HEK293 (cell line): ENCODE results near the gene MYO1D.
A peak's percentile ranks its signal among the peaks of the same experiment; 100 is the strongest.

ENCODE experiments used
- CTCF ChIA-PET: fragments of 350-600 bp; formaldehyde crosslinking; extraction: SDS; loops from one replicate; lab custom pipeline; 2021; ENCODE audit warnings: antibody characterized with exemption; lab: Yijun Ruan, JAX
- POLR2A ChIA-PET: fragments of 300-600 bp; formaldehyde crosslinking; extraction: SDS; loops from one replicate; lab custom pipeline; 2020; ENCODE audit warnings: antibody characterized with exemption, inconsistent platforms; lab: Yijun Ruan, JAX
- H3K27ac ChIP-seq: fragments of 200-500 bp; sonication (Bioruptor generic); 2 replicates; pipeline ENCODE4 v1.5.1; 2014; ENCODE audit warnings: low read depth, low read length, control low read depth, inconsistent platforms; ENCODE audit errors: extremely low read depth
- H3K36me3 ChIP-seq, 2 experiments: fragments of 200-500 bp in 1 of 2; sonication (Bioruptor generic) in 1 of 2; 1 replicate in 1 of 2; 2 replicates in 1 of 2; pipeline ENCODE4 v1.5.1; 2014 to 2017; ENCODE audit warnings: inconsistent platforms in 2 of 2, low read length in 2 of 2; ENCODE audit not compliant: control insufficient read depth in 2 of 2, insufficient read depth in 1 of 2
- H3K4me1 ChIP-seq: fragments of 200-500 bp; sonication (Bioruptor generic); 2 replicates; pipeline ENCODE4 v1.5.1; 2014; ENCODE audit warnings: mild to moderate bottlenecking, low read length, inconsistent platforms; ENCODE audit not compliant: control insufficient read depth, insufficient read depth
- H3K4me3 ChIP-seq: 2 replicates; pipeline ENCODE4 v1.5.1; 2011; ENCODE audit warnings: low read depth, mild to moderate bottlenecking, control low read depth, low read length, moderate library complexity
- H3K9me3 ChIP-seq: fragments of 200-500 bp; sonication (Bioruptor generic); 2 replicates; pipeline ENCODE4 v1.5.1; 2014; ENCODE audit warnings: low read depth, low read length, inconsistent platforms; ENCODE audit not compliant: control insufficient read depth, insufficient read depth
- GLI4 ChIP-seq: fragments of 450-650 bp; formaldehyde crosslinking; IDR thresholded peaks from 2 replicates; pipeline ENCODE4 v1.5.1; 2016; ENCODE audit warnings: missing biosample characterization, missing genetic modification characterization
- GLIS1 ChIP-seq: fragments of 450-650 bp; formaldehyde crosslinking; IDR thresholded peaks from 2 replicates; pipeline ENCODE4 v1.5.1; 2016; ENCODE audit warnings: missing biosample characterization, missing genetic modification characterization
- INSM2 ChIP-seq: fragments of 450-650 bp; formaldehyde crosslinking; IDR thresholded peaks from 2 replicates; pipeline ENCODE4 v1.5.1; 2016; ENCODE audit warnings: missing biosample characterization, missing genetic modification characterization
- PATZ1 ChIP-seq: fragments of 450-650 bp; formaldehyde crosslinking; IDR thresholded peaks from 2 replicates; pipeline ENCODE4 v1.5.1; 2016; ENCODE audit warnings: missing biosample characterization, missing genetic modification characterization
- ZBTB11 ChIP-seq: fragments of 450-650 bp; formaldehyde crosslinking; conservative IDR thresholded peaks from 2 replicates; pipeline ENCODE4 v1.5.1; 2016; ENCODE audit warnings: low read depth, missing biosample characterization, missing genetic modification characterization
- ZBTB8A ChIP-seq: fragments of 450-650 bp; formaldehyde crosslinking; IDR thresholded peaks from 2 replicates; pipeline ENCODE4 v1.5.1; 2016; ENCODE audit warnings: missing biosample characterization, missing genetic modification characterization
- ZFP3 ChIP-seq: fragments of 450-650 bp; formaldehyde crosslinking; IDR thresholded peaks from 2 replicates; pipeline ENCODE4 v1.5.1; 2016; ENCODE audit warnings: low read depth, missing biosample characterization, missing genetic modification characterization
- ZIC2 ChIP-seq: fragments of 450-650 bp; formaldehyde crosslinking; IDR thresholded peaks from 2 replicates; pipeline ENCODE4 v1.5.1; 2016; ENCODE audit warnings: missing biosample characterization, missing genetic modification characterization
- ZNF112 ChIP-seq: fragments of 450-650 bp; formaldehyde crosslinking; IDR thresholded peaks from 2 replicates; pipeline ENCODE4 v1.5.0; 2017; ENCODE audit warnings: missing biosample characterization, missing genetic modification characterization
- ZNF114 ChIP-seq: fragments of 450-650 bp; formaldehyde crosslinking; IDR thresholded peaks from 2 replicates; pipeline ENCODE4 v1.5.0; 2017; ENCODE audit warnings: missing biosample characterization, missing genetic modification characterization
- ZNF133 ChIP-seq: fragments of 450-650 bp; formaldehyde crosslinking; IDR thresholded peaks from 2 replicates; pipeline ENCODE4 v1.5.1; 2016; ENCODE audit warnings: missing biosample characterization, missing genetic modification characterization
- ZNF140 ChIP-seq: fragments of 450-650 bp; formaldehyde crosslinking; IDR thresholded peaks from 2 replicates; pipeline ENCODE4 v1.5.1; 2016; ENCODE audit warnings: missing biosample characterization, missing genetic modification characterization
- ZNF223 ChIP-seq: fragments of 450-650 bp; formaldehyde crosslinking; IDR thresholded peaks from 2 replicates; pipeline ENCODE4 v1.5.1; 2016; ENCODE audit warnings: missing biosample characterization, missing genetic modification characterization
- ZNF423 ChIP-seq: fragments of 450-650 bp; formaldehyde crosslinking; IDR thresholded peaks from 2 replicates; pipeline ENCODE4 v1.5.1; 2016; ENCODE audit warnings: missing biosample characterization, missing genetic modification characterization
- ZNF600 ChIP-seq: fragments of 450-650 bp; formaldehyde crosslinking; IDR thresholded peaks from 2 replicates; pipeline ENCODE4 v1.5.1; 2016; ENCODE audit warnings: missing biosample characterization, missing genetic modification characterization
- ZNF76 ChIP-seq: fragments of 450-650 bp; formaldehyde crosslinking; IDR thresholded peaks from 2 replicates; pipeline ENCODE4; 2016; ENCODE audit warnings: low read depth, missing biosample characterization, missing genetic modification characterization, borderline replicate concordance
- ZNF768 ChIP-seq: fragments of 450-650 bp; formaldehyde crosslinking; IDR thresholded peaks from 2 replicates; pipeline ENCODE4 v1.5.1; 2018; ENCODE audit warnings: missing biosample characterization, mild to moderate bottlenecking, missing genetic modification characterization
- TF ChIP-seq, protein P1 (sequence below): fragments of 450-650 bp; formaldehyde crosslinking; IDR thresholded peaks from 2 replicates; pipeline ENCODE4 v1.5.1; 2016; ENCODE audit warnings: missing biosample characterization, missing genetic modification characterization, low read depth
- TF ChIP-seq, protein P2 (sequence below): fragments of 450-650 bp; formaldehyde crosslinking; IDR thresholded peaks from 2 replicates; pipeline ENCODE4 v1.5.1; 2016; ENCODE audit warnings: missing biosample characterization, missing genetic modification characterization, low read depth

MYO1D gene

GRCh38 chr17:32529604-32530003 is 347.3 kb downstream of the MYO1D start:
- Histone ChIP-seq H3K4me3 (no peak overlapping the region), H3K4me1 (no peaks in the 10 kb centered on the region), H3K9me3 (no peaks in the 10 kb centered on the region)

More at GRCh38 chr17:32529604-32530003, 347.3 kb downstream of the MYO1D start:
- CTCF ChIA-PET = no interaction called here
- Histone ChIP-seq H3K36me3 (no peaks in the 10 kb centered on the region), H3K27ac (no peak overlapping the region)
- POLR2A ChIA-PET = no interaction called here
- TF ChIP-seq GLIS1 (tag by site-specific recombination) = peak; percentile 97
- TF ChIP-seq, protein P1, sequence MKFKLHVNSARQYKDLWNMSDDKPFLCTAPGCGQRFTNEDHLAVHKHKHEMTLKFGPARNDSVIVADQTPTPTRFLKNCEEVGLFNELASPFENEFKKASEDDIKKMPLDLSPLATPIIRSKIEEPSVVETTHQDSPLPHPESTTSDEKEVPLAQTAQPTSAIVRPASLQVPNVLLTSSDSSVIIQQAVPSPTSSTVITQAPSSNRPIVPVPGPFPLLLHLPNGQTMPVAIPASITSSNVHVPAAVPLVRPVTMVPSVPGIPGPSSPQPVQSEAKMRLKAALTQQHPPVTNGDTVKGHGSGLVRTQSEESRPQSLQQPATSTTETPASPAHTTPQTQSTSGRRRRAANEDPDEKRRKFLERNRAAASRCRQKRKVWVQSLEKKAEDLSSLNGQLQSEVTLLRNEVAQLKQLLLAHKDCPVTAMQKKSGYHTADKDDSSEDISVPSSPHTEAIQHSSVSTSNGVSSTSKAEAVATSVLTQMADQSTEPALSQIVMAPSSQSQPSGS = no peak
- TF ChIP-seq ZNF223 (tag by site-specific recombination) = no peak
- TF ChIP-seq ZNF600 (tag by site-specific recombination) = no peak
- TF ChIP-seq ZNF423 = peak; percentile 82
- no peak for TF ChIP-seq GLI4 (tag by site-specific recombination)
- TF ChIP-seq ZNF114 (tag by site-specific recombination) = no peak
- TF ChIP-seq ZIC2 = peak; percentile 89
- no peak for TF ChIP-seq ZNF768 (tag by site-specific recombination)
- TF ChIP-seq PATZ1 (tag by site-specific recombination) = no peak
- no peak for TF ChIP-seq ZBTB8A
- no peak for TF ChIP-seq INSM2 (tag by site-specific recombination)
- no peak for TF ChIP-seq ZNF76 (tag by site-specific recombination)
- TF ChIP-seq ZNF133 (tag by site-specific recombination) = no peak
- TF ChIP-seq ZNF140 (tag by site-specific recombination) = no peak
- TF ChIP-seq ZFP3 (tag by site-specific recombination) = no peak
- TF ChIP-seq ZBTB11 = no peak
- TF ChIP-seq, protein P2, sequence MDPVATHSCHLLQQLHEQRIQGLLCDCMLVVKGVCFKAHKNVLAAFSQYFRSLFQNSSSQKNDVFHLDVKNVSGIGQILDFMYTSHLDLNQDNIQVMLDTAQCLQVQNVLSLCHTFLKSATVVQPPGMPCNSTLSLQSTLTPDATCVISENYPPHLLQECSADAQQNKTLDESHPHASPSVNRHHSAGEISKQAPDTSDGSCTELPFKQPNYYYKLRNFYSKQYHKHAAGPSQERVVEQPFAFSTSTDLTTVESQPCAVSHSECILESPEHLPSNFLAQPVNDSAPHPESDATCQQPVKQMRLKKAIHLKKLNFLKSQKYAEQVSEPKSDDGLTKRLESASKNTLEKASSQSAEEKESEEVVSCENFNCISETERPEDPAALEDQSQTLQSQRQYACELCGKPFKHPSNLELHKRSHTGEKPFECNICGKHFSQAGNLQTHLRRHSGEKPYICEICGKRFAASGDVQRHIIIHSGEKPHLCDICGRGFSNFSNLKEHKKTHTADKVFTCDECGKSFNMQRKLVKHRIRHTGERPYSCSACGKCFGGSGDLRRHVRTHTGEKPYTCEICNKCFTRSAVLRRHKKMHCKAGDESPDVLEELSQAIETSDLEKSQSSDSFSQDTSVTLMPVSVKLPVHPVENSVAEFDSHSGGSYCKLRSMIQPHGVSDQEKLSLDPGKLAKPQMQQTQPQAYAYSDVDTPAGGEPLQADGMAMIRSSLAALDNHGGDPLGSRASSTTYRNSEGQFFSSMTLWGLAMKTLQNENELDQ (tag by site-specific recombination) = no peak
- no peak for TF ChIP-seq ZNF112 (tag by site-specific recombination)
